PC-9 (cell line): ENCODE results near the gene CUTA. TPM values are rescaled to one million over a fixed set of nuclear protein-coding genes. Genes with fewer than 3 reads are reported as not detected.

Experiments
- BruUV-seq: library from RNA; stranded (reverse); fragments of 400-500 nt; replicated peaks from 2 replicates; lab custom pipeline; 2021; lab: Mats Ljungman, UMichigan
- CTCF ChIA-PET: fragments of 300-600 bp; sonication (Branson Sonifier 250); formaldehyde crosslinking; loops from one replicate; lab custom pipeline; 2022; ENCODE audit warnings: antibody characterized with exemption; lab: Charles Lee
- POLR2A ChIA-PET: fragments of 300-600 bp; sonication (Branson Sonifier 250); formaldehyde crosslinking; loops from one replicate; lab custom pipeline; 2022; ENCODE audit warnings: antibody characterized with exemption; ENCODE audit not compliant: unreplicated experiment; lab: Charles Lee
- DNase-seq, 2 experiments: peaks; one replicate each; pipeline versions ENCODE4 v3.0.0 to v3.0.0-alpha.2; 2015 to 2022; ENCODE audit warnings: mixed read lengths in 1 of 2
- H2AFZ ChIP-seq: fragments of 200-600 bp; sonication (generic); 2 replicates; pipeline ENCODE4 v1.8.1; 2017; ENCODE audit warnings: antibody characterized with exemption
- H3F3A ChIP-seq: fragments of 200-600 bp; sonication (generic); 2 replicates; pipeline ENCODE4 v1.8.1; 2017; ENCODE audit warnings: antibody characterized with exemption, mild to moderate bottlenecking, low read depth; ENCODE audit not compliant: insufficient read depth
- H3K27ac ChIP-seq: fragments of 200-600 bp; sonication (generic); 2 replicates; pipeline ENCODE4 v1.6.1; 2016; ENCODE audit warnings: mixed run types
- H3K27me3 ChIP-seq: fragments of 200-600 bp; sonication (generic); 2 replicates; pipeline ENCODE4 v1.6.1; 2016; ENCODE audit warnings: low read depth, mixed run types; ENCODE audit not compliant: insufficient read depth
- H3K36me3 ChIP-seq: fragments of 200-600 bp; sonication (generic); 2 replicates; pipeline ENCODE4 v1.6.1; 2016; ENCODE audit warnings: low read depth, mixed run types
- H3K4me1 ChIP-seq: fragments of 200-600 bp; sonication (generic); replicated peaks from 2 replicates; pipeline ENCODE4 v1.6.1; 2016; ENCODE audit warnings: mixed run types; ENCODE audit not compliant: insufficient read depth
- H3K4me2 ChIP-seq: fragments of 200-600 bp; sonication (generic); 2 replicates; pipeline ENCODE4 v1.6.1; 2017; ENCODE audit warnings: mixed run types
- H3K4me3 ChIP-seq: fragments of 200-600 bp; sonication (generic); 2 replicates; pipeline ENCODE4 v1.6.1; 2016; ENCODE audit warnings: mixed run types
- H3K79me2 ChIP-seq: fragments of 200-600 bp; sonication (generic); 2 replicates; pipeline ENCODE4 v1.6.1; 2017; ENCODE audit warnings: low read depth, mixed run types
- H3K9me2 ChIP-seq: fragments of 200-600 bp; sonication (generic); 2 replicates; pipeline ENCODE4 v1.8.1; 2017; ENCODE audit warnings: mild to moderate bottlenecking; ENCODE audit not compliant: insufficient read depth
- H3K9me3 ChIP-seq: fragments of 200-600 bp; sonication (generic); 2 replicates; pipeline ENCODE4 v1.8.1; 2016; ENCODE audit warnings: low read depth; ENCODE audit not compliant: insufficient read depth
- H4K20me1 ChIP-seq: fragments of 200-600 bp; sonication (generic); 2 replicates; pipeline ENCODE4 v1.8.1; 2017; ENCODE audit not compliant: insufficient read depth
- CTCF ChIP-seq: fragments of 200-600 bp; sonication (generic); conservative IDR thresholded peaks from 2 replicates; pipeline ENCODE4 v1.6.1; 2017; ENCODE audit warnings: mixed run types, antibody characterized with exemption, mild to moderate bottlenecking, moderate library complexity
- EZH2 ChIP-seq: fragments of 200-600 bp; sonication (generic); IDR thresholded peaks from 2 replicates; pipeline ENCODE4 v1.8.0; 2017; ENCODE audit warnings: antibody characterized with exemption, low read depth
- intact Hi-C: fragments of 100-400 bp; cut with micrococcal nuclease; formaldehyde crosslinking; loops from one replicate; pipeline ENCODE4 v1.10.0; 2022; ENCODE audit not compliant: unreplicated experiment
- total RNA-seq: library from RNA; stranded (reverse); gene quantifications from 2 replicates; pipeline ENCODE4 v1.2.3, GENCODE V29; 2021

CUTA gene
- total RNA-seq, 1 experiment from 2014 or later: 213 TPM

- H3K27ac ChIP-seq: no peak overlapping the region
- no peak overlapping the region for H2AFZ ChIP-seq
- POLR2A ChIA-PET: no interaction called here
- TF ChIP-seq EZH2 (no peak), CTCF (no peak)
- H3K4me3 ChIP-seq: no peak overlapping the region
- no peak overlapping the region for H3K4me2 ChIP-seq
- BruUV-seq: no TSS peak
- no peaks in the 10 kb centered on the region for H3K4me1 ChIP-seq
- H3K27me3 ChIP-seq: no peaks in the 10 kb centered on the region
- CTCF ChIA-PET: no interaction called here
- H3K36me3 ChIP-seq: no peaks in the 10 kb centered on the region
- intact Hi-C loops: no loop called here
- no peaks in the 10 kb centered on the region for H3K9me3 ChIP-seq
- no peaks in the 10 kb centered on the region for H4K20me1 ChIP-seq
- no peaks in the 10 kb centered on the region for H3K9me2 ChIP-seq
- no peak for DNase-seq
- no peaks in the 10 kb centered on the region for H3K79me2 ChIP-seq
- no peaks in the 10 kb centered on the region for H3F3A ChIP-seq
These were observed 21.2 kb upstream of the CUTA start for GRCh38 chr6:33438978-33439594.

GRCh38 chr6:33437666-33438065, 19.8 kb upstream of the CUTA start:
- Histone ChIP-seq H3K36me3 (no peaks in the 10 kb centered on the region), H3K4me3 (no peak overlapping the region), H3K9me2 (no peaks in the 10 kb centered on the region), H3K79me2 (no peaks in the 10 kb centered on the region), H3K27ac (no peak overlapping the region), H2AFZ (no peak overlapping the region), H3K4me2 (no peak overlapping the region), H3K9me3 (no peaks in the 10 kb centered on the region), H3F3A (no peaks in the 10 kb centered on the region), H4K20me1 (no peaks in the 10 kb centered on the region), H3K4me1 (no peaks in the 10 kb centered on the region), H3K27me3 (no peaks in the 10 kb centered on the region)
- ChIA-PET CTCF (no interaction called here), POLR2A (no interaction called here)
- intact Hi-C loops: no loop called here
- DNase-seq: no peak
- TF ChIP-seq EZH2: no peak
- no peak for TF ChIP-seq CTCF
- no TSS peak for BruUV-seq

GRCh38 chr6:33434961-33435360, 17.1 kb upstream of the CUTA start:
- no peaks in the 10 kb centered on the region for H3K27me3 ChIP-seq
- intact Hi-C loops: no loop called here
- no peak overlapping the region for H3K27ac ChIP-seq
- no peaks in the 10 kb centered on the region for H3K9me3 ChIP-seq
- ChIA-PET POLR2A (interaction anchor here (0.6 kb wide), 1 partner anchor 25 kb away, joined by 4 read pairs; no protein-coding TSS in a partner anchor), CTCF (no interaction called here)
- no TSS peak for BruUV-seq
- H3K4me3 ChIP-seq: no peak overlapping the region
- H3K4me1 ChIP-seq: no peaks in the 10 kb centered on the region
- H3K9me2 ChIP-seq: no peaks in the 10 kb centered on the region
- no peak for TF ChIP-seq EZH2
- TF ChIP-seq CTCF: no peak
- H3K79me2 ChIP-seq: no peaks in the 10 kb centered on the region
- no peak overlapping the region for H2AFZ ChIP-seq
- H3F3A ChIP-seq: no peaks in the 10 kb centered on the region; the same call in 1 of the 2 replicates
- H4K20me1 ChIP-seq: no peaks in the 10 kb centered on the region
- H3K4me2 ChIP-seq: no peak overlapping the region
- no peak for DNase-seq
- no peaks in the 10 kb centered on the region for H3K36me3 ChIP-seq
